Osteocyte (in vitro differentiated cells): ENCODE data around the gene EXOSC10. TPM values are rescaled to one million over a fixed set of nuclear protein-coding genes. Genes with fewer than 3 reads are reported as not detected.

Experiments
- DNase-seq: peaks from one replicate; pipeline ENCODE4 v3.0.0; 2021; ENCODE audit warnings: mixed read lengths; ENCODE audit not compliant: unreplicated experiment; ENCODE audit errors: extremely low spot score
- H3K27ac Mint-ChIP-seq: one replicate; pipeline ENCODE4 v1.8.0; 2021; ENCODE audit warnings: mild to moderate bottlenecking, mixed read lengths; ENCODE audit not compliant: unreplicated experiment
- H3K27me3 Mint-ChIP-seq: one replicate; pipeline ENCODE4 v1.8.0; 2021; ENCODE audit warnings: mixed read lengths; ENCODE audit not compliant: unreplicated experiment
- H3K36me3 Mint-ChIP-seq: one replicate; pipeline ENCODE4 v1.8.0; 2021; ENCODE audit warnings: mixed read lengths; ENCODE audit not compliant: unreplicated experiment
- H3K4me1 Mint-ChIP-seq: one replicate; pipeline ENCODE4 v1.8.0; 2021; ENCODE audit warnings: mixed read lengths; ENCODE audit not compliant: unreplicated experiment
- H3K4me3 Mint-ChIP-seq: one replicate; pipeline ENCODE4 v1.8.0; 2021; ENCODE audit warnings: mild to moderate bottlenecking, moderate library complexity, mixed read lengths; ENCODE audit not compliant: unreplicated experiment
- H3K9me3 Mint-ChIP-seq: one replicate; pipeline ENCODE4 v1.8.0; 2021; ENCODE audit warnings: mixed read lengths; ENCODE audit not compliant: unreplicated experiment
- total RNA-seq: library from RNA; stranded (reverse); gene quantifications from 2 replicates; pipeline ENCODE4 v1.2.1, GENCODE V29; 2021
- TF ChIP-seq, protein P1 (sequence below): fragments of 200-600 bp; sonication (generic); IDR thresholded peaks from 2 replicates; pipeline ENCODE4 v1.5.0; 2021; ENCODE audit warnings: antibody characterized with exemption, mild to moderate bottlenecking, moderate library complexity

The EXOSC10 gene
- total RNA-seq, 1 donor from 2014 or later, result 66.1 TPM

DNA sequence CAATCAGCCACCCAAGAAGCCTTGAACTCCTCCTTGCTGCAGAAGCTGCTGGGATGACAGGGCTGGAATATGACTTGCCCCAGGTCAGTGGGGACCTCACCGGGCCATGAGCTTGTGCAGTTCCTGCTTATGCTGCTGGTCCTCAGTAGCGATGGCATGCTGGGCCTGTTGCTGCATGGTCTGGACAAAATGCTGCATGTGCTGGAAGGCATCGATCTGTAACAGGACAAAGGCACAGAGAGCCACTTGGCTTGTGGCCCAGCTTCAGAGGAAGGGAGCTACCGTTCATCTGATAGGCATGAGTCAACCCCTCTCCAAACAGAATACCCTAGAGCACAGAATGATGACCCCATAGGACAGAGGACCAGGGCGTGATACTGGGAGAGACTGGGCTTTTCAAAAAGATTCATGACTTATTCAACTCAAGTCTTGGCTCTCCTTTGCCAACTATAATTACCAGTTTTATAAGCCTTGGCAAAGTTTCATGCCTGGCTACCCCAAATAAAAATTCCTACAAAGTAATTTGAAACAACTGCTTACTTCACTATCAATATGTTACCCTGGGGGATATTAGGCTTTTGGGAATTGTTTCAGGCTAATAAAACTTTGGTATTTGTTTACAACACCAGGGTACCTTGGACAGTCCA is 34.7 kb upstream of the EXOSC10 start:
- no peaks in the 10 kb centered on the region for H3K27me3 Mint-ChIP-seq
- H3K9me3 Mint-ChIP-seq, result no peaks in the 10 kb centered on the region
- H3K27ac Mint-ChIP-seq, result no peak overlapping the region
- H3K4me1 Mint-ChIP-seq, result no peaks in the 10 kb centered on the region
- DNase-seq, result no peak
- H3K4me3 Mint-ChIP-seq, result no peak overlapping the region
- peaks cover 47% of the 10 kb centered on the region for H3K36me3 Mint-ChIP-seq
- TF ChIP-seq, protein P1, sequence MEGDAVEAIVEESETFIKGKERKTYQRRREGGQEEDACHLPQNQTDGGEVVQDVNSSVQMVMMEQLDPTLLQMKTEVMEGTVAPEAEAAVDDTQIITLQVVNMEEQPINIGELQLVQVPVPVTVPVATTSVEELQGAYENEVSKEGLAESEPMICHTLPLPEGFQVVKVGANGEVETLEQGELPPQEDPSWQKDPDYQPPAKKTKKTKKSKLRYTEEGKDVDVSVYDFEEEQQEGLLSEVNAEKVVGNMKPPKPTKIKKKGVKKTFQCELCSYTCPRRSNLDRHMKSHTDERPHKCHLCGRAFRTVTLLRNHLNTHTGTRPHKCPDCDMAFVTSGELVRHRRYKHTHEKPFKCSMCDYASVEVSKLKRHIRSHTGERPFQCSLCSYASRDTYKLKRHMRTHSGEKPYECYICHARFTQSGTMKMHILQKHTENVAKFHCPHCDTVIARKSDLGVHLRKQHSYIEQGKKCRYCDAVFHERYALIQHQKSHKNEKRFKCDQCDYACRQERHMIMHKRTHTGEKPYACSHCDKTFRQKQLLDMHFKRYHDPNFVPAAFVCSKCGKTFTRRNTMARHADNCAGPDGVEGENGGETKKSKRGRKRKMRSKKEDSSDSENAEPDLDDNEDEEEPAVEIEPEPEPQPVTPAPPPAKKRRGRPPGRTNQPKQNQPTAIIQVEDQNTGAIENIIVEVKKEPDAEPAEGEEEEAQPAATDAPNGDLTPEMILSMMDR, result no peak

DNA sequence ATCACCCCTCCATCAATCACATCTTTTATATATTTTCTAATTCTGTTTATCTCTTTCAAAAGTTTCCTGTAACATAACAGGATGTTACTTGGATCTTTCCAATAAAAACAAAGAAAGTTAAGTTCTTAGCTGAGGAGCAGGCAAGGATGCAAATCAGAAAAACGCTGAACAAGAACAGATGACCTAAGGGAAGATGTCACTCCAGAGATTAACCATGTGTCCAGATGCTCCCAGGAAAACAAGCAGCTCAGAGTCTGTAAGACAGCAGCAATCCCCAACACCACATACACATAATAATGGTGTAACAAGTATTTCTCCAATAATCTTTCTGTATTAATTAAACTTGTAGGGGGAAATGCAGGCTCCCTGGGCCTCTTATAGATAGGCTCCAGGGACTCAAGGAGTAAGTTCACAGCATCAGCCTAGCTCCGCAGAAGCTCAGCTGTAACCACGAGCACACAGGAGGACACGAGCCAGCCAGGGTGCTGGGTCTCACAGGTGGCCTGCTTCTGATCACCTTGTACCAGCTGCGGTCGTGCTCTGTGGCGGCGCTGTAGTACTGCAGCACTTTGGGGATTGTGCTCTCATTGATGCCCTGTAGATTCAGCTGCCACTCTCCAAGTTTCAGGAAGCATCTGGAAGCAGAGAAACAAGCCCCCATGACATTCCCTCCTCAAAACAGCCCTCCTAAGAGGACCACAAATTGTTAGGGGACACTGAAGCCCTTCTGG is 33.1 kb upstream of the EXOSC10 start:
- TF ChIP-seq, protein P1, result no peak
- no peaks in the 10 kb centered on the region for H3K27me3 Mint-ChIP-seq
- no peaks in the 10 kb centered on the region for H3K4me1 Mint-ChIP-seq
- H3K4me3 Mint-ChIP-seq, result no peak overlapping the region
- H3K36me3 Mint-ChIP-seq, result peaks cover 40% of the 10 kb centered on the region
- H3K9me3 Mint-ChIP-seq, result no peaks in the 10 kb centered on the region
- no peak for DNase-seq
- no peak overlapping the region for H3K27ac Mint-ChIP-seq

DNA sequence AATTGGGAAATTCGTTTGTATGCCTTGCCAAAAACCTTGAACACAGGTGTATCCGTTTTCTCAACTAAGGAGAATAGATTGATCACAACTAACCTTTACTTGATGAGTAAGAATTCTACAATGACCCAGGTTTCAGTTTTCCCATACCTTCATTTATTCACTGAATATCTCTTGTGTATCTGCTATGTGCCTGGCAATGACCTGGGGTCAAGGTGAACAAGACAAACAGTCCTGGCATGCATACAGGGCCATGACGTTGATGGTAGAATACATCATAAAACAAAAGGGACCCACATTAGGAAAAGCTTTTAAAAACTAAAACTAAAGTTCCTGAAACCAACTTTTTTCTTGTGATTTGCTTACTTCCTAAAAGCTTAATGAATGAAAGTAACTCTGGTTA is 32.1 kb upstream of the EXOSC10 start:
- Mint-ChIP-seq H3K27ac (no peak overlapping the region), H3K4me3 (no peak overlapping the region), H3K9me3 (no peaks in the 10 kb centered on the region), H3K4me1 (no peaks in the 10 kb centered on the region), H3K36me3 (peaks cover 45% of the 10 kb centered on the region), H3K27me3 (no peaks in the 10 kb centered on the region)
- no peak for DNase-seq
- TF ChIP-seq, protein P1, result no peak

DNA sequence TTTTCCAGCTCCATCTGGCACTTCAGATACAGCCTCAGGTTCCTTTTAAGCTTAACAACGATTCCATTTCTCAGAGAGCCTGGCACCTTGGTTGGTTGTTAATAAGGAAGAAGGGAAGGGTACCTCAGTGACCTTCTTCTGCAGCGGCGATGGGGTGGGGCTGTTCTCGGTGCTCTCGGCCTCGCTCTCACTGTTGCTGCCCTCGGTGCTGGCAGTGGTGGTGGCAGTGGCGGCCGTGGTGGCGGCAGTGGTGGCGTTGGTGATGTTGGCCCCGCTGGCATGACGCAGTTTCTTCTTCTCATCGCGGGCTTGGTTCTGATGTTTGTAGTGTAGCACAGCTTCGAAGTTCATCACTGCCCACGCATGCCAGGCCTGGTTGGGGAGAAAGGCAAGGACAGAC is 30.7 kb upstream of the EXOSC10 start:
- H3K27me3 Mint-ChIP-seq, result no peaks in the 10 kb centered on the region
- H3K4me3 Mint-ChIP-seq, result no peak overlapping the region
- TF ChIP-seq, protein P1, result no peak
- H3K4me1 Mint-ChIP-seq, result no peaks in the 10 kb centered on the region
- peaks cover 56% of the 10 kb centered on the region for H3K36me3 Mint-ChIP-seq
- H3K27ac Mint-ChIP-seq, result no peak overlapping the region
- H3K9me3 Mint-ChIP-seq, result no peaks in the 10 kb centered on the region
- DNase-seq, result no peak

DNA sequence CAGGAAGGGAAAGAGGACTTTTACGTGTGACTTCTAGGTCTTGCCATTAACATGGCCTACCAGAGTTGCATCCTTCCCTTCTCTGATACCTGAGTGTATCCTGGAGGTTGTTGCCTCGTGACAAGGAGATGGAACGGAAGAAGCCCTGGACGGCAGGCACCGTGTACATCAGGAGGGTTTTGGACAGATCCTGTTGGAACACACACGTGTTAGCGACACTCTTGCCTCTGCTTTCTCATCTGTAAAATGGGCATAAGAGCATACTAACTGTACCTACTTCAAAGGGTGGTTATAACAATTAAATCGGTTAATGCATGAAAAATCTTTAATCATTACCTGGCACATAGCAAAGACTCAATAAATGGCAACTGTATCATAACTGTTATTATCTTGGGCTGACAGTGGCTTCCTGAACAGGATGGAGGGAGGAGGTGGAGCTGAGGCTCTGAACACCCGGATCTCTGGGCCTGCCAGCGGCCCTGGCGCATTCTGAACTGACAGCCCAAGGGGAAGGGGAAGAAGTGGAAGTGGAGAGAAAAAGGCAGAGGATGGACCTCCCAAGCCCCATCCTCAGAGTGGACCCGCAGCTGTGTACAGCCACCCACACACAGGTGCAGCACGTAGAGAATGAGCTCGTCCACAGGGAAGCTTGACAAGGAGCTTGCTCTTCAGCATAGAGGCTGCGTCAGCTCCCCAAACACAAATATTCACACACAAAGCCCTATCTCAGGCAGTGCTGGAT is 30.2 kb upstream of the EXOSC10 start:
- no peak for DNase-seq
- H3K27ac Mint-ChIP-seq, result no peak overlapping the region
- H3K27me3 Mint-ChIP-seq, result no peaks in the 10 kb centered on the region
- no peaks in the 10 kb centered on the region for H3K4me1 Mint-ChIP-seq
- TF ChIP-seq, protein P1, result no peak
- H3K4me3 Mint-ChIP-seq, result no peak overlapping the region
- H3K36me3 Mint-ChIP-seq, result peaks cover 52% of the 10 kb centered on the region
- no peaks in the 10 kb centered on the region for H3K9me3 Mint-ChIP-seq
